Liver (tissue), 9 donors: Measurements from ENCODE around the gene CCDC191. TPM values are rescaled to one million over a fixed set of nuclear protein-coding genes. Genes with fewer than 3 reads are reported as not detected.

ENCODE experiments used
- DNase-seq: peaks from one replicate; pipeline ENCODE4 v3.0.0-alpha.2; 2017; ENCODE audit warnings: low spot score
- H3K27ac ChIP-seq, 2 donors: one replicate each; pipeline ENCODE4 v1.7.0; 2013; ENCODE audit warnings: inconsistent platforms in 2 of 2, low read length in 2 of 2, control low read depth in 1 of 2, low read depth in 1 of 2, mild to moderate bottlenecking in 1 of 2
- H3K27me3 ChIP-seq, 4 donors: one replicate each; pipeline versions ENCODE4 v1.6.1 to v1.7.0; 2013; ENCODE audit warnings: low read length in 3 of 4, inconsistent platforms in 1 of 4, mild to moderate bottlenecking in 1 of 4, moderate library complexity in 1 of 4; ENCODE audit not compliant: control insufficient read depth in 4 of 4, insufficient read depth in 4 of 4
- H3K36me3 ChIP-seq, 4 donors: one replicate each; pipeline versions ENCODE4 v1.6.1 to v1.7.0; 2013; ENCODE audit warnings: low read length in 3 of 4, mild to moderate bottlenecking in 3 of 4, low read depth in 1 of 4, moderate library complexity in 1 of 4; ENCODE audit not compliant: control insufficient read depth in 4 of 4, insufficient read depth in 3 of 4
- H3K4me1 ChIP-seq, 4 donors: one replicate each; pipeline versions ENCODE4 v1.6.1 to v1.7.0; 2013; ENCODE audit warnings: low read length in 3 of 4, mild to moderate bottlenecking in 3 of 4, moderate library complexity in 1 of 4; ENCODE audit not compliant: control insufficient read depth in 4 of 4, insufficient read depth in 4 of 4
- H3K4me3 ChIP-seq, 3 donors: one replicate each; pipeline versions ENCODE4 v1.6.1 to v1.7.0; 2013; ENCODE audit warnings: low read length in 3 of 3, control low read depth in 1 of 3, low read depth in 1 of 3, mild to moderate bottlenecking in 1 of 3
- H3K9ac ChIP-seq, 2 donors: one replicate each; pipeline ENCODE4 v1.7.0; 2013; ENCODE audit warnings: low read length in 2 of 2, mild to moderate bottlenecking in 2 of 2, moderate library complexity in 2 of 2, control low read depth in 1 of 2, low read depth in 1 of 2
- H3K9me3 ChIP-seq, 4 donors: one replicate each; pipeline versions ENCODE4 v1.6.1 to v1.7.0; 2013; ENCODE audit warnings: low read length in 3 of 4; ENCODE audit not compliant: control insufficient read depth in 4 of 4
- ATF3 ChIP-seq: IDR thresholded peaks from 2 replicates; pipeline ENCODE4 v1.6.1; 2016; ENCODE audit warnings: antibody characterized with exemption
- CTCF ChIP-seq: fragments of 150-350 bp; IDR thresholded peaks from 2 replicates; pipeline ENCODE4 v1.5.1; 2017; ENCODE audit warnings: improper control_type of control experiment, low read depth, low read length; ENCODE audit not compliant: missing input control
- EGR1 ChIP-seq, 2 donors: IDR thresholded peaks; 2 replicates each; pipeline ENCODE4 v1.6.1; 2016 to 2018; ENCODE audit warnings: antibody characterized with exemption in 2 of 2, low read depth in 2 of 2
- FOXA1 ChIP-seq: IDR thresholded peaks from 2 replicates; pipeline ENCODE4 v1.6.1; 2016; ENCODE audit warnings: antibody characterized with exemption
- GABPA ChIP-seq, 2 donors: IDR thresholded peaks in 1 of 2; conservative IDR thresholded peaks in 1 of 2; 2 replicates each; pipeline ENCODE4 v1.6.1; 2016; ENCODE audit warnings: antibody characterized with exemption in 2 of 2, mild to moderate bottlenecking in 1 of 2, moderate library complexity in 1 of 2
- HNF4A ChIP-seq, 2 donors: conservative IDR thresholded peaks; 2 replicates each; pipeline ENCODE4 v1.6.1; 2016; ENCODE audit warnings: antibody characterized with exemption in 2 of 2, mild to moderate bottlenecking in 2 of 2
- JUND ChIP-seq, 2 donors: IDR thresholded peaks; 2 replicates each; pipeline ENCODE4 v1.6.1; 2016; ENCODE audit warnings: antibody characterized with exemption in 2 of 2
- MAX ChIP-seq: IDR thresholded peaks from 2 replicates; pipeline ENCODE4 v1.6.1; 2016; ENCODE audit warnings: antibody characterized with exemption
- NR2F2 ChIP-seq: IDR thresholded peaks from 2 replicates; pipeline ENCODE4 v1.6.1; 2016; ENCODE audit warnings: antibody characterized with exemption
- RAD21 ChIP-seq, 2 donors: IDR thresholded peaks; 2 replicates each; pipeline ENCODE4 v1.6.1; 2016; ENCODE audit warnings: antibody characterized with exemption in 2 of 2, mild to moderate bottlenecking in 2 of 2
- REST ChIP-seq: IDR thresholded peaks from 2 replicates; pipeline ENCODE4 v1.6.1; 2016; ENCODE audit warnings: antibody characterized with exemption, mild to moderate bottlenecking
- RXRA ChIP-seq, 2 donors: IDR thresholded peaks; 2 replicates each; pipeline ENCODE4 v1.6.1; 2017 to 2018; ENCODE audit warnings: antibody characterized with exemption in 2 of 2, mild to moderate bottlenecking in 1 of 2
- SP1 ChIP-seq: IDR thresholded peaks from 2 replicates; pipeline ENCODE4 v1.6.1; 2018; ENCODE audit warnings: antibody characterized with exemption, mild to moderate bottlenecking
- TAF1 ChIP-seq: conservative IDR thresholded peaks from 2 replicates; pipeline ENCODE4 v1.6.1; 2016; ENCODE audit warnings: antibody characterized with exemption, mild to moderate bottlenecking
- YY1 ChIP-seq: IDR thresholded peaks from 2 replicates; pipeline ENCODE4 v1.6.1; 2016; ENCODE audit warnings: antibody characterized with exemption, mild to moderate bottlenecking
- ZBTB33 ChIP-seq: IDR thresholded peaks from 2 replicates; pipeline ENCODE4 v1.6.1; 2016; ENCODE audit warnings: antibody characterized with exemption
- WGBS: extraction: QIAGEN DNeasy Blood & Tissue Kit; methylation state at CpG from one replicate; pipeline ENCODE4 v1.1.7; 2013; 5-methylcytosine and 5-hydroxymethylcytosine counted together
- polyA plus RNA-seq, 2 donors: library from polyadenylated mRNA; stranded (reverse) in 1 of 2; unstranded in 1 of 2; fragments of 200-250 nt in 1 of 2; fragments of >200 nt in 1 of 2; fragmentation: Nextera tagmentation in 1 of 2; extraction: Ambion mirVana in 1 of 2; gene quantifications; one replicate each; pipeline versions ENCODE4 v1.2.1 to v1.2.3, GENCODE V29; 2013 to 2015
- total RNA-seq, 2 donors: library from RNA; depleted of rRNA; stranded (reverse); fragments of >200 nt; gene quantifications; one replicate each; pipeline ENCODE4 v1.2.3, GENCODE V29; 2014
- donor health status: healthy.
- donor health status: healthy.
- donor health status: healthy.
- donor health status: healthy.
- donor health status: healthy.

The CCDC191 gene
- total and polyA plus RNA-seq, 4 donors: 0.31 to 1.0 (median 0.80) TPM

- no peaks in the 10 kb centered on the region for H3K27me3 ChIP-seq
- WGBS: 75% methylated on average over 1 of the region's 1 CpG
- H3K27ac ChIP-seq: no peak overlapping the region
- no peak overlapping the region for H3K4me3 ChIP-seq
- H3K9ac ChIP-seq: no peak overlapping the region
- no peak for TF ChIP-seq HNF4A (conservative IDR thresholded peaks at IDR 0.05)
- TF ChIP-seq RXRA (IDR thresholded peaks at IDR 0.05): no peak
- no peak for TF ChIP-seq ZBTB33
- no peak for TF ChIP-seq FOXA1
- TF ChIP-seq TAF1: no peak
- TF ChIP-seq MAX: no peak
- no peak for TF ChIP-seq YY1
- no peak for TF ChIP-seq RAD21 (IDR thresholded peaks at IDR 0.05)
- no peak for TF ChIP-seq EGR1 (IDR thresholded peaks at IDR 0.05; ENCODE audit: low read depth in 2 of 2)
- TF ChIP-seq NR2F2: no peak
- no peak for TF ChIP-seq JUND (IDR thresholded peaks at IDR 0.05)
- TF ChIP-seq REST: no peak
- TF ChIP-seq ATF3: no peak
- no peak for TF ChIP-seq GABPA (IDR thresholded peaks at IDR 0.05 in 1 of 2, conservative IDR thresholded peaks at IDR 0.05 in 1 of 2)
- TF ChIP-seq CTCF: no peak
- peaks cover 0 to 5% (median 3%) of the 10 kb centered on the region in 4 donors for H3K36me3 ChIP-seq
- no peaks in the 10 kb centered on the region for H3K4me1 ChIP-seq
- no peaks in the 10 kb centered on the region for H3K9me3 ChIP-seq
- DNase-seq: no peak
Observed at GRCh38 chr3:114033721-114034120, 22.6 kb downstream of the CCDC191 start.

- H3K4me3 ChIP-seq: no peak overlapping the region
- no peak for DNase-seq
- no peaks in the 10 kb centered on the region for H3K4me1 ChIP-seq
- H3K36me3 ChIP-seq: no peaks in the 10 kb centered on the region
- TF ChIP-seq EGR1 (IDR thresholded peaks at IDR 0.05; ENCODE audit: low read depth in 2 of 2) (no peak), SP1 (no peak)
- H3K9me3 ChIP-seq: no peaks in the 10 kb centered on the region
- H3K27ac ChIP-seq: no peak overlapping the region
- no peaks in the 10 kb centered on the region for H3K27me3 ChIP-seq
- no peak overlapping the region for H3K9ac ChIP-seq
- WGBS: 85% methylated on average over 2 of the region's 2 CpGs
Observed at GRCh38 chr3:114026331-114026730, 30.0 kb downstream of the CCDC191 start.
